Body of pancreas (tissue), 4 donors: ENCODE measurements around the gene AMY1B.
"Not testable (repeated sequence)": the region's sequence is repeated elsewhere in the genome, so short reads cannot be mapped to it uniquely, and the experiment has no call there.

ENCODE experiments used
- POLR2A ChIP-seq, 3 donors: fragments of 450-650 bp; IDR thresholded peaks; one replicate each; pipeline ENCODE4 v1.6.1; 2016; ENCODE audit warnings: antibody characterized with exemption in 3 of 3, mild to moderate bottlenecking in 2 of 3
- TF ChIP-seq, protein P1 (sequence below), 7 experiments: fragments of 450-650 bp in 4 of 7; fragments of 200-600 bp in 3 of 7; sonication (generic) in 3 of 7; IDR thresholded peaks; one replicate each; pipeline ENCODE4 v1.5.1; 2016 to 2019; ENCODE audit warnings: antibody characterized with exemption in 7 of 7

DNA sequence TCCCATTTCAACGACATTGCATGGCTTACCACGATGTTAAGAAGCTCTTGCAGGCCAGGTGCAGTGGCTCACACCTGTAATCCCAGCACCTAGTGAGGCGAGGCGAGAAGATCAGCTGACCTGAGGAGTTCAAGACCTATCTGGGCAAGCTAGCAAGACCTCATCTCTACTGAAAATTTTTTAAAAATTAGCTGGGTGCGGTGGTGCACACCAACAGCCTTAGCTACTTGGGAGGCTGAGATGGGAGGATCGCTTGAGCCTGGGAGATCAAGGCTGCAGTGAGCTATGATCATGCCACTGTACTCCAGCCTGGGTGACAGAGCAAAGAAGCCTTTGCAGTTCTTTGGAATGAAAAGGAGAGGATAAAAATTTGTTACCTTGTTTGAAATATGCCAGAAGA, 21.4 kb upstream of the AMY1B start:
- TF ChIP-seq, protein P1, sequence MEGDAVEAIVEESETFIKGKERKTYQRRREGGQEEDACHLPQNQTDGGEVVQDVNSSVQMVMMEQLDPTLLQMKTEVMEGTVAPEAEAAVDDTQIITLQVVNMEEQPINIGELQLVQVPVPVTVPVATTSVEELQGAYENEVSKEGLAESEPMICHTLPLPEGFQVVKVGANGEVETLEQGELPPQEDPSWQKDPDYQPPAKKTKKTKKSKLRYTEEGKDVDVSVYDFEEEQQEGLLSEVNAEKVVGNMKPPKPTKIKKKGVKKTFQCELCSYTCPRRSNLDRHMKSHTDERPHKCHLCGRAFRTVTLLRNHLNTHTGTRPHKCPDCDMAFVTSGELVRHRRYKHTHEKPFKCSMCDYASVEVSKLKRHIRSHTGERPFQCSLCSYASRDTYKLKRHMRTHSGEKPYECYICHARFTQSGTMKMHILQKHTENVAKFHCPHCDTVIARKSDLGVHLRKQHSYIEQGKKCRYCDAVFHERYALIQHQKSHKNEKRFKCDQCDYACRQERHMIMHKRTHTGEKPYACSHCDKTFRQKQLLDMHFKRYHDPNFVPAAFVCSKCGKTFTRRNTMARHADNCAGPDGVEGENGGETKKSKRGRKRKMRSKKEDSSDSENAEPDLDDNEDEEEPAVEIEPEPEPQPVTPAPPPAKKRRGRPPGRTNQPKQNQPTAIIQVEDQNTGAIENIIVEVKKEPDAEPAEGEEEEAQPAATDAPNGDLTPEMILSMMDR (IDR thresholded peaks at IDR 0.05) = not testable (repeated sequence)
- not testable (repeated sequence) for TF ChIP-seq POLR2A (IDR thresholded peaks at IDR 0.05)
